Vagina (tissue), 2 donors: ENCODE results near the gene RNF115.
"Not testable (repeated sequence)": the region's sequence is repeated elsewhere in the genome, so short reads cannot be mapped to it uniquely, and the experiment has no call there.

Experiments
- CTCF ChIP-seq, 3 experiments: fragments of 450-650 bp in 2 of 3; fragments of 200-600 bp in 1 of 3; sonication (generic) in 1 of 3; IDR thresholded peaks; one replicate each; pipeline ENCODE4 v1.5.1; 2017 to 2019; ENCODE audit warnings: antibody characterized with exemption in 3 of 3, mild to moderate bottlenecking in 2 of 3, moderate library complexity in 2 of 3
- POLR2A ChIP-seq, 2 donors: fragments of 450-650 bp; IDR thresholded peaks; one replicate each; pipeline ENCODE4 v1.6.1; 2017; ENCODE audit warnings: antibody characterized with exemption in 2 of 2, mild to moderate bottlenecking in 2 of 2, moderate library complexity in 2 of 2

- not testable (repeated sequence) for TF ChIP-seq CTCF, POLR2A (IDR thresholded peaks at IDR 0.05)
These were observed 55.9 kb downstream of the RNF115 start for GRCh38 chr1:145768004-145768403.
